ENCODE data around the gene IDS.
"Not testable (repeated sequence)": the region's sequence is repeated elsewhere in the genome, so short reads cannot be mapped to it uniquely, and the experiment has no call there.

IDS gene

GRCh38 chrX:149497054-149497453 lies 8.1 kb downstream of the IDS start:
- FAIRE-seq: no peak

GRCh38 chrX:149495573-149496071 lies 9.5 kb downstream of the IDS start:
- FAIRE-seq: no peak

GRCh38 chrX:149494844-149495565 lies 10.1 kb downstream of the IDS start:
- no peak for FAIRE-seq

- FAIRE-seq: no peak
Observed at GRCh38 chrX:149493567-149494562, 11.2 kb downstream of the IDS start.

GRCh38 chrX:149491812-149492211 lies 13.3 kb downstream of the IDS start:
- no peak for FAIRE-seq

GRCh38 chrX:149490100-149490499 lies 15.0 kb downstream of the IDS start:
- no peak for FAIRE-seq

- not testable (repeated sequence) for FAIRE-seq
Observed at GRCh38 chrX:149488411-149489052, 16.6 kb downstream of the IDS start.

GRCh38 chrX:149488008-149488407 lies 17.1 kb downstream of the IDS start:
- FAIRE-seq: not testable (repeated sequence)

- no peak for FAIRE-seq
Observed at GRCh38 chrX:149487292-149487691, 17.8 kb downstream of the IDS start.

GRCh38 chrX:149476513-149476912 lies 28.6 kb downstream of the IDS start:
- no peak for FAIRE-seq

- FAIRE-seq: no peak
Observed at GRCh38 chrX:149473966-149474365, 31.1 kb downstream of the IDS start.

GRCh38 chrX:149473092-149473491 lies 32.0 kb downstream of the IDS start:
- no peak for FAIRE-seq

- no peak for FAIRE-seq
Observed at GRCh38 chrX:149472625-149473024, 32.5 kb downstream of the IDS start.

GRCh38 chrX:149471397-149471796 lies 33.7 kb downstream of the IDS start:
- no peak for FAIRE-seq

- no peak for FAIRE-seq
Observed at GRCh38 chrX:149470955-149471354, 34.2 kb downstream of the IDS start.

- FAIRE-seq: no peak
Observed at GRCh38 chrX:149469406-149469805, 35.7 kb downstream of the IDS start.

- no peak for FAIRE-seq
Observed at GRCh38 chrX:149467920-149468319, 37.2 kb downstream of the IDS start.

- FAIRE-seq: no peak
Observed at GRCh38 chrX:149467461-149467860, 37.6 kb downstream of the IDS start.

- no peak for FAIRE-seq
Observed at GRCh38 chrX:149462849-149463248, 42.3 kb downstream of the IDS start.

GRCh38 chrX:149461746-149462145 lies 43.4 kb downstream of the IDS start:
- FAIRE-seq: no peak

- no peak for FAIRE-seq
Observed at GRCh38 chrX:149458586-149458985, 46.5 kb downstream of the IDS start.

- no peak for FAIRE-seq
Observed at GRCh38 chrX:149456476-149457245, 48.4 kb downstream of the IDS start.
